AG04449 (cell line): ENCODE data around the gene TYMP.

Experiments used
- CTCF ChIA-PET: fragments of 350-600 bp; formaldehyde crosslinking; extraction: SDS; loops from one replicate; lab custom pipeline; 2021; ENCODE audit warnings: antibody characterized with exemption; lab: Yijun Ruan, JAX
- POLR2A ChIA-PET: fragments of 400-600, 350-600 bp; formaldehyde crosslinking; extraction: SDS; loops from one replicate; lab custom pipeline; 2020; ENCODE audit warnings: antibody characterized with exemption, inconsistent platforms; lab: Yijun Ruan, JAX
- DNase-seq: peaks from one replicate; pipeline ENCODE4 v3.0.0-alpha.2; 2010; ENCODE audit warnings: low read depth, low spot score
- H3K4me3 ChIP-seq: 2 replicates; pipeline ENCODE4 v1.5.1; 2011; ENCODE audit warnings: low read depth, mild to moderate bottlenecking, control low read depth, low read length
- TF ChIP-seq, protein P1 (sequence below): IDR thresholded peaks from one replicate; pipeline ENCODE4 v1.5.1; 2011; ENCODE audit warnings: mild to moderate bottlenecking, moderate library complexity, low read length, control low read depth, inconsistent platforms; ENCODE audit not compliant: insufficient read depth; ENCODE audit errors: missing control alignments

TYMP gene

DNA sequence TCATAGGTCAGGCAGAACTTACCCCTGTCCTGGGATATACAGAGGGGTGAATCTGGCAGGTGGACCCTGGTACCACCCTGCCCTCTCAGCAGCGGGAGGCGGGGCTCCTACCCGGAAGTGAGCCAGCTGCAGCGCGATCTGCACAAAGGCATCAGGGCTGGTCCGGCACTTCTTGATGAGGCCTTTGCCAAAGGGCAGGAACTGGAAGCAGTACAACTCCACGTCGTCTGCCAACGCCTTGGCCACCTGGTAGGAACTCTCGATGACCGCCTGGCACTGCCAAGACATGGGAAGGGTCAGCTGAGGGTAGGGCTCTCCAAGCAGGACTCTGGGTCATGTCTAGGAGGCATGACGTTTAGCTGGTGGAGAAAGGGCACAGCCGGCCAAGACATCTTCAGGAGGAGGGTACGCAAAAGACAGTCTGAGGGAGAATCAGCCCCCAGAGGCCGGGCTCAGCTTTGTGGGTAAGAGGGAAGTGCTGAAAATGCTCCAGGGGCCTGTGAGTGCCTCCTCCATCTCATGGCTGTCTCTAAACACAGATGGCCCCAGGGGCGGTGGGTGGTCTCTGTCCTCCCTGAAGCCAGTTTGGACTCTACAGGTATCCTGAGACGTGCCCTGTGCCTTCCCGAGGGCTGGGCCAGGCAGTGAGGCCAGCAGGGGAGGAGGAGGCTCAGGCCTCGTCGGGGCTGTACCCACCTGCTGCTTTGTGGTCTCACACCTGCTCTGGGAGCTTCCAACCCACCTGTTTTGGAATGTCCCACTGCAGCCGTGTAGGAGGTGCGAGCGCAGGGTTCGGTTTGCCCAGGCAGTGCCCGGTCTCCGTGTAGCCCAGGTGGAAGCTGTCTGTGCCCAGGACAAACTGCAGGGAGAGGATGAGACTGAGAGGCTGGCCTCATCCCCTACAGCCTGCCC is 41.7 kb upstream of the TYMP start:
- ChIA-PET POLR2A (no interaction called here), CTCF (interaction anchor here (1.0 to 8.8 kb wide), 3 partner anchors 7 to 125 kb away, joined by 3 to 124 read pairs (median 4); partner anchors contain the start of genes KLHDC7B and SYCE3)
- TF ChIP-seq, protein P1, sequence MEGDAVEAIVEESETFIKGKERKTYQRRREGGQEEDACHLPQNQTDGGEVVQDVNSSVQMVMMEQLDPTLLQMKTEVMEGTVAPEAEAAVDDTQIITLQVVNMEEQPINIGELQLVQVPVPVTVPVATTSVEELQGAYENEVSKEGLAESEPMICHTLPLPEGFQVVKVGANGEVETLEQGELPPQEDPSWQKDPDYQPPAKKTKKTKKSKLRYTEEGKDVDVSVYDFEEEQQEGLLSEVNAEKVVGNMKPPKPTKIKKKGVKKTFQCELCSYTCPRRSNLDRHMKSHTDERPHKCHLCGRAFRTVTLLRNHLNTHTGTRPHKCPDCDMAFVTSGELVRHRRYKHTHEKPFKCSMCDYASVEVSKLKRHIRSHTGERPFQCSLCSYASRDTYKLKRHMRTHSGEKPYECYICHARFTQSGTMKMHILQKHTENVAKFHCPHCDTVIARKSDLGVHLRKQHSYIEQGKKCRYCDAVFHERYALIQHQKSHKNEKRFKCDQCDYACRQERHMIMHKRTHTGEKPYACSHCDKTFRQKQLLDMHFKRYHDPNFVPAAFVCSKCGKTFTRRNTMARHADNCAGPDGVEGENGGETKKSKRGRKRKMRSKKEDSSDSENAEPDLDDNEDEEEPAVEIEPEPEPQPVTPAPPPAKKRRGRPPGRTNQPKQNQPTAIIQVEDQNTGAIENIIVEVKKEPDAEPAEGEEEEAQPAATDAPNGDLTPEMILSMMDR = no peak
- DNase-seq = no peak
- H3K4me3 ChIP-seq = no peak overlapping the region

DNA sequence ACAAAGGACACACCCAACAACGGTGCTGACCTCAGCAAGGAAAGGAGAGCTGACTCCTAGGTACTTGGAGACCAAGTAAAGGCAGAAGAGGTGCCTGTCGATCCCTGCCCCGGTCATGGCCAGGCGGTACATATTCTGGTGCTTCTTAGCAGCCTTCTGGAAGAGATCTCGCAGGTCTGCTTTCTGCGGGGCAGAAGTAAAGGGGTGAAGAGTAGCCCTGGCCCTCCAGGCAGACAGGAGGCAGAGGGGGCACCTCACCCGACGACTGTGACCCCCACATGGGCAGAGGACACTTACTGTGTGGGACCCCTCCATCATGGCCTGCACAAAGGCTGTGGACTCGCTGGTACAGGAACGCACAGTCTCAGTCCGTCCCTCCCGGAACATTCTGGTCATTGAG is 41.0 kb upstream of the TYMP start:
- H3K4me3 ChIP-seq = no peak overlapping the region
- CTCF ChIA-PET = interaction anchor here (8.8 kb wide), 1 partner anchor 6 kb away, joined by 124 read pairs; the partner anchor contains the start of gene SYCE3
- TF ChIP-seq, protein P1 = no peak
- DNase-seq = no peak
- POLR2A ChIA-PET = no interaction called here

DNA sequence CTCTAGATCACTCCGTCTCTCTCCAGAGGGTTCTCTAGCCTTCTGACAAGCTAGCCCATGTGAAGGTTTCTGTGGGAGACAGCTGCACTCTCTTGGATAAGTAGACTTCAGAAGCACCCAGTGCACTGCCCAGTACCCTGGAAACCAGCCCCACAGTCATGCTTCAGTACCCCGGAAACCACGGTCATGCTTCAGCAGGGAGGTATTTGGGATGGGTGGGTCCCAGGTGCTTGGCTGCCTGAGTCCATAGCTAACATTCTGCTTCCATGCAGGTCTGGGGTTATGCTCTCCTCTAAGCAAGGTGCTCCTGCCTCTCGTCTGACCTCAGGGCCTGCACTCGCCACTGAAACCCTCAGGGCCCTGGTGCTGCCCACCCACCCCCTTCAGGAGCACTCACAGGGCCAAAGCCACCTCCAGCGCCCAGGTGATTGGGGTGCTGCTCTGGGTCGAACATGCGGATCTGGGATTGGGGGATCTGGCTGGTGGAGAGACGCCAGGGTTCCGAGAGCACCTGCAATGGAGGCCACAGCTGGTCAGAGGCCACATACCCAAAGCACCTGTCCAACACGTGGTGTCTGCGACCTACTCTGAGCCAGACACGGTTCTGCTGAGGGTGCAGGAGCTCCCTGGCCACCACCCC is 40.2 kb upstream of the TYMP start:
- TF ChIP-seq, protein P1 = no peak
- ChIA-PET CTCF (interaction anchor here (1.0 to 1.8 kb wide), 4 partner anchors 9 to 51 kb away, joined by 3 to 7 read pairs (median 4); partner anchors contain the start of gene KLHDC7B), POLR2A (no interaction called here)
- no peak overlapping the region for H3K4me3 ChIP-seq
- no peak for DNase-seq

DNA sequence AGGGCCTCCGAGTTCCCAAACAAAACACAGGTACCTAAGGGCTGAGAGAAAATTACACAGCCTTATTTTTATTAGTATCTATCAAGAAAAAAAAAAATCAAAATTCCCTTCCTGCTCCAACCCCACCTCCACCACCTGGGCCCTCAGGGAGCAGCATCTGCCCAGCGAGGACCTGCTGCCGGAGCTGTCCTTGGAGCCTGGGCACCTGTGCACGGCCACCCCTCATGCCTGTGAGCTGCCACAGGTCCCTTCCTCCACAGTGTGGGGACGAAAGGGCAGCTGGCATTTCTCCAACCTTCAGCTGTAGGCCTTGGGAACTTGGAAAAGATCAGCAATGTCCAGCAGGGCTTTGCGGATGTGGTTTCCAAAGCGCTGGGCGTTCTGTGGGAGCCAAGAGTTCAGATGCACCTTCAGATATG is 39.2 kb upstream of the TYMP start:
- TF ChIP-seq, protein P1 = no peak
- no peak for DNase-seq
- no peak overlapping the region for H3K4me3 ChIP-seq
- CTCF ChIA-PET = interaction anchor here (1.1 to 1.8 kb wide), 4 partner anchors 9 to 52 kb away, joined by 3 to 7 read pairs (median 4); no protein-coding TSS in a partner anchor
- POLR2A ChIA-PET = no interaction called here

DNA sequence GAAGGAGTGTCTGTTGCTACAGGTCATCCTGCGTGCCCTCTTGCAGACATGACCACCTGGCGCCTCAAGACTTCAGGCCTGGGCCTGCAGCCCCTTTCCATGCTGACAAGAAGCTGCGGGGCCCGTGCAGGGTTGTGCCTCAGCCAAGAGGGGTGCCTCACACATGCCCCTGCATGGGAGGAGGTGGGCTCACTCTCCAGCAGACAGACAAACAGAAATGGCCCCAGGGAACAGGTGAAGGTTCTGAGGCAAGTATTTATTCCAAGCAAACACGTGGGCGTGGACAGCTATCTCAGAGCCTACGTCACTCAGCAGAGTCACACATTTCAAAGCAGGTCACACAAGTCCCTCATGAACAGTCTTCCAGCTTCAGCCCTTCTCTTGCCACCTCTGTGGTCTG is 38.8 kb upstream of the TYMP start:
- ChIA-PET CTCF (interaction anchor here (1.2 to 1.8 kb wide), 3 partner anchors 9 to 11 kb away, joined by 3 to 7 read pairs (median 4); no protein-coding TSS in a partner anchor), POLR2A (no interaction called here)
- no peak for DNase-seq
- TF ChIP-seq, protein P1 = no peak
- H3K4me3 ChIP-seq = no peak overlapping the region
